NT2/D1 (cell line): ENCODE measurements around the gene EXOC6.

ENCODE experiments used
- SUZ12 ChIP-seq: IDR thresholded peaks from 2 replicates; pipeline ENCODE4 v1.6.1; 2011; ENCODE audit not compliant: insufficient read length, insufficient read depth; ENCODE audit errors: extremely low read depth
- YY1 ChIP-seq: IDR thresholded peaks from 2 replicates; pipeline ENCODE4 v1.6.1; 2011; ENCODE audit not compliant: insufficient read length, insufficient read depth
- ZNF274 ChIP-seq: IDR thresholded peaks from 2 replicates; pipeline ENCODE4 v1.6.1; 2011; ENCODE audit warnings: mild to moderate bottlenecking, low read depth, low read length

DNA sequence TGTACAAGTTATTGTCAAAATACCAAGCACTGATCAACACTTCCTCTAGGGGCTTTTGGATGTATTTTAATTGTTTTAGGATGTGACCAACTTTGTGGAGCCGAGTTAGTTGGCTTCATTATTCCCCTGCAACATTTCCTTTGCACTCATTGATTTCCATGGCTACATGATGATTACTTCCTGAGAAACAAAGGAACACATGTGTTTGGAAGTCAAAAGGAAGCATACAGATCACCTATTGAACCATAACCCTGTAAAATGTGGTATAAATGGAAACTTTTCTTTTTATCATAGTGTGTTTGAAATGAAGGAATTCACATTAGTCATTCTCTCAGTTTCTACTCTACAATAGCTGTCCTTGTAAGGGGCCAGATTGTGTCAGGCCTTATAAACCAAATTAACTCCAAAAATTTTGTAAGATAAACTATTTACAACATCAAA lies 32.2 kb upstream of the EXOC6 start:
- no peak for TF ChIP-seq ZNF274
- no peak for TF ChIP-seq YY1
- no peak for TF ChIP-seq SUZ12
